Activated CD4-positive, alpha-beta memory T cell treated with anti-CD3 and anti-CD28 coated beads, Interleukin-2, amount 10 ng/mL, durations not matched to agents 7 days and 5 days (primary cell): ENCODE results near the gene ZNF277. TPM values are rescaled to one million over a fixed set of nuclear protein-coding genes. Genes with fewer than 3 reads are reported as not detected.
"Not testable (repeated sequence)": the region's sequence is repeated elsewhere in the genome, so short reads cannot be mapped to it uniquely, and the experiment has no call there.

ENCODE experiments used
- CTCF ChIA-PET: fragments of 350-600 bp; sonication (Branson Sonifier 250); formaldehyde crosslinking; loops from one replicate; lab custom pipeline; 2021; ENCODE audit warnings: antibody characterized with exemption, inconsistent platforms; lab: Charles Lee
- POLR2A ChIA-PET: fragments of 350-600 bp; sonication (Branson Sonifier 250); formaldehyde crosslinking; loops from one replicate; lab custom pipeline; 2021; ENCODE audit warnings: antibody characterized with exemption; lab: Charles Lee
- DNase-seq: peaks from one replicate; pipeline ENCODE4 v3.0.0-alpha.2; 2020
- H3K27ac Mint-ChIP-seq: one replicate; pipeline ENCODE4 v1.8.0; 2021; ENCODE audit warnings: mild to moderate bottlenecking, mixed read lengths
- H3K27me3 Mint-ChIP-seq: one replicate; pipeline ENCODE4 v1.8.0; 2021; ENCODE audit warnings: mixed read lengths
- H3K36me3 Mint-ChIP-seq: one replicate; pipeline ENCODE4 v1.8.0; 2021; ENCODE audit warnings: low read depth, mixed read lengths
- H3K4me1 Mint-ChIP-seq: one replicate; pipeline ENCODE4 v1.8.0; 2021; ENCODE audit warnings: mixed read lengths
- H3K4me3 Mint-ChIP-seq: one replicate; pipeline ENCODE4 v1.8.0; 2021; ENCODE audit warnings: mild to moderate bottlenecking, mixed read lengths
- H3K9me3 Mint-ChIP-seq: one replicate; pipeline ENCODE4 v1.8.0; 2021; ENCODE audit warnings: mixed read lengths
- total RNA-seq, 2 experiments: library from RNA; stranded (reverse); gene quantifications; one replicate each; pipeline ENCODE4 v1.2.3, GENCODE V29; 2021

Gene ZNF277
- total RNA-seq, 2 experiments from 2014 or later = 27.4 to 27.6 TPM

DNA sequence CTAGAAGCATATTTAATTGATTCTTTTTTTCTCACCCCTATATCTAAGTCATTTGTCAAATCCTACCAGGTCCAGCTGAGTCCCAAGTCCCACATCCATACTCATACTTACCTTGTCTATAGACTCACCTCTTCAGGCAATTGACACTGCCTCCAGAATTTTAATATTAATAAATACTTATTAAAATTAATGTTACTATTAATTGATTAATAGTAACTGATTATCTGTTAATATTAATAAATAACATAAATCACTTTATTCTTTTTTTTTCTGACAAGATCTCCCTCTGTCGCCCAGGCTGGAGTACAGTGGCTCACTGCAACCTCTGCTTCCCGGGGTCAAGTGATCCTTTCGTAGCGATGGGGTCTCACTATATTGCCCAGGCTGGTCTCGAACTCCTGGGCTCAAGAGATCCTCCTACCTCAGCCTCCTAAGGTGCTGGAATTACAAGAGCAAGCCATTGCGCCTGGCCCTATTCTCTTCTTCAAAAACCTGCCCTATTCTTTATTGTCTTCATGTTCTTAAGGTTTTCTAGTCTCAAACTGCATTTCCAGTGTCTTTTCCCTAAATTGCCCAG lies 94.4 kb downstream of the ZNF277 start:
- Mint-ChIP-seq H3K27ac (no peak overlapping the region), H3K9me3 (no peaks in the 10 kb centered on the region), H3K4me3 (no peak overlapping the region), H3K4me1 (peaks cover 4% of the 10 kb centered on the region), H3K36me3 (peaks cover 3% of the 10 kb centered on the region), H3K27me3 (no peaks in the 10 kb centered on the region)
- DNase-seq = no peak
- ChIA-PET CTCF (no interaction called here), POLR2A (no interaction called here)

DNA sequence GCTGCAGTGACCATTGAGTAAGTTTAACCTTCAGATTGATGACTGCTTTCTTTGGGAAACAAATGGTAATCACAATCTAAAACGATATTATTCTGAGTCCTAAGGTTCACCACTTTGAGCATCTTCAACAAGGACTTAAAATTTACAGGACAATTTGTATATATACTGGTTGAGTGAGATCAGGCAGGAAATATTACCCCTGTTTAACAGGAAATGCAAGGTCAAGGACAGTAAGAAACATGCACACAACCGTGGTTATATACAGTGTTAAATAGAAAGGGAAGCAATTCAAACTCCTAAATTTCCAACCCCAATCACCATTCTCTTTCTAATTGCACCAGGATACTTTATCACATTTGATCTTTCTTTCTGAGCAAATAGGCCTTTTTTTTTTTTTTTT lies 96.1 kb downstream of the ZNF277 start:
- Mint-ChIP-seq H3K4me3 (no peak overlapping the region), H3K9me3 (no peaks in the 10 kb centered on the region), H3K36me3 (peaks cover 3% of the 10 kb centered on the region), H3K4me1 (peaks cover 4% of the 10 kb centered on the region), H3K27me3 (no peaks in the 10 kb centered on the region), H3K27ac (no peak overlapping the region)
- no peak for DNase-seq
- CTCF ChIA-PET = no interaction called here
- POLR2A ChIA-PET = no interaction called here

DNA sequence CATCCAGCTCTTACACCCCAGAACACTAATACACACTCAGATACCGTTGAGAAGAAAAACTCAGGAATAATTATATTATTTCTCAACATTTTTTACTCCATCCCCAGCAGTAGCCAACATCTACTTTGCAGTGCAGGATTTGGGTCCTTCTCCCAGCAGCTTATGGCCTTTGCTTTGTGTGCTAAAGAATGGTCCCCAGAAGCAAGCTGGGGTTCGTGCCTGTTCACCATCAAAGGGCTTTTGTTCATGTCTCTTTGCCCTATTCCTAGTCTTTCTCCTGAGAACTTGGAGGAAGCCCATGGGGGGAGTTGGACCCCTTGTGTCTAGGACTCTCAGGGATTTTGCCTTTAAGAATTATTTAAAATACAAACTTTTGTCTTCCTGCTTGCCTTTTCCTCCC lies 100.4 kb downstream of the ZNF277 start:
- ChIA-PET POLR2A (no interaction called here), CTCF (no interaction called here)
- H3K4me3 Mint-ChIP-seq = no peak overlapping the region
- H3K4me1 Mint-ChIP-seq = peaks cover 4% of the 10 kb centered on the region
- peaks cover 14% of the 10 kb centered on the region for H3K36me3 Mint-ChIP-seq
- peaks cover 14% of the 10 kb centered on the region for H3K9me3 Mint-ChIP-seq
- no peak overlapping the region for H3K27ac Mint-ChIP-seq
- no peaks in the 10 kb centered on the region for H3K27me3 Mint-ChIP-seq
- DNase-seq = no peak

GRCh38 chr7:112307506-112307905 lies 101.0 kb downstream of the ZNF277 start:
- H3K9me3 Mint-ChIP-seq = peaks cover 14% of the 10 kb centered on the region
- no peak overlapping the region for H3K4me3 Mint-ChIP-seq
- CTCF ChIA-PET = no interaction called here
- POLR2A ChIA-PET = no interaction called here
- no peak overlapping the region for H3K27ac Mint-ChIP-seq
- no peak for DNase-seq
- H3K4me1 Mint-ChIP-seq = peaks cover 3% of the 10 kb centered on the region
- no peaks in the 10 kb centered on the region for H3K27me3 Mint-ChIP-seq
- peaks cover 14% of the 10 kb centered on the region for H3K36me3 Mint-ChIP-seq

GRCh38 chr7:112308974-112309373 lies 102.5 kb downstream of the ZNF277 start:
- DNase-seq = no peak
- no peaks in the 10 kb centered on the region for H3K27me3 Mint-ChIP-seq
- POLR2A ChIA-PET = no interaction called here
- H3K4me3 Mint-ChIP-seq = no peak overlapping the region
- H3K9me3 Mint-ChIP-seq = peaks cover 14% of the 10 kb centered on the region
- H3K27ac Mint-ChIP-seq = no peak overlapping the region
- no peaks in the 10 kb centered on the region for H3K4me1 Mint-ChIP-seq
- peaks cover 14% of the 10 kb centered on the region for H3K36me3 Mint-ChIP-seq
- CTCF ChIA-PET = no interaction called here

GRCh38 chr7:112316803-112317202 lies 110.3 kb downstream of the ZNF277 start:
- H3K9me3 Mint-ChIP-seq, H3K4me1 Mint-ChIP-seq, POLR2A ChIA-PET, CTCF ChIA-PET, H3K27me3 Mint-ChIP-seq, H3K4me3 Mint-ChIP-seq, DNase-seq, H3K27ac Mint-ChIP-seq: not testable (repeated sequence)
- H3K36me3 Mint-ChIP-seq = peaks cover 22% of the 10 kb centered on the region

DNA sequence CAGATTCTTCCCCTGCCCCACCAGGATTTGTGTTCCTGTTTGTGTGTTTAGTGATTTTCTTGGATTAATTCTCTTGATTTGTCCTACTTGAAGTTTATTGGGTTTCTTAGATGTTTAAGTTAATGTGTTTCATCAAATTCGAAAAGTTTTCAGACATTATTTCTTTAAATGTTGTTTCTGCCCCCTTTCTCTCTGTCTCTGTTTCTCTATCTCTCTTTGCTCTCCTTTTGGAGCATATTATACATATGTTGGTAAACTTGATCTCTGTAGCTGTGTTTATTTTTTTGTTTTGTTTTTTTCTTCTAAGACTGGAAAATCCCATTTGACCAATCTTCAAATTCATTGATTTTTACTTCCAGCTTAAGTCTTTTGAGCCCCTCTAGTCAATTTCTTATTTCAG lies 115.6 kb downstream of the ZNF277 start:
- no peaks in the 10 kb centered on the region for H3K4me1 Mint-ChIP-seq
- no peak for DNase-seq
- H3K27me3 Mint-ChIP-seq = no peaks in the 10 kb centered on the region
- H3K4me3 Mint-ChIP-seq = no peak overlapping the region
- CTCF ChIA-PET = no interaction called here
- H3K36me3 Mint-ChIP-seq = peaks cover 30% of the 10 kb centered on the region
- no peak overlapping the region for H3K27ac Mint-ChIP-seq
- POLR2A ChIA-PET = no interaction called here
- H3K9me3 Mint-ChIP-seq = peaks cover 5% of the 10 kb centered on the region

- peaks cover 30% of the 10 kb centered on the region for H3K36me3 Mint-ChIP-seq
- no peaks in the 10 kb centered on the region for H3K9me3 Mint-ChIP-seq
- H3K27me3 Mint-ChIP-seq = no peaks in the 10 kb centered on the region
- POLR2A ChIA-PET = no interaction called here
- CTCF ChIA-PET = no interaction called here
- no peak overlapping the region for H3K4me3 Mint-ChIP-seq
- DNase-seq = no peak
- H3K4me1 Mint-ChIP-seq = no peaks in the 10 kb centered on the region
- no peak overlapping the region for H3K27ac Mint-ChIP-seq
Measured at GRCh38 chr7:112327566-112327965, 121.1 kb downstream of the ZNF277 start.

GRCh38 chr7:112331492-112331891 lies 125.0 kb downstream of the ZNF277 start:
- POLR2A ChIA-PET = no interaction called here
- CTCF ChIA-PET = no interaction called here
- Mint-ChIP-seq H3K36me3 (peaks cover 37% of the 10 kb centered on the region), H3K27ac (no peak overlapping the region), H3K9me3 (no peaks in the 10 kb centered on the region), H3K4me1 (no peaks in the 10 kb centered on the region), H3K4me3 (no peak overlapping the region), H3K27me3 (no peaks in the 10 kb centered on the region)
- DNase-seq = no peak

DNA sequence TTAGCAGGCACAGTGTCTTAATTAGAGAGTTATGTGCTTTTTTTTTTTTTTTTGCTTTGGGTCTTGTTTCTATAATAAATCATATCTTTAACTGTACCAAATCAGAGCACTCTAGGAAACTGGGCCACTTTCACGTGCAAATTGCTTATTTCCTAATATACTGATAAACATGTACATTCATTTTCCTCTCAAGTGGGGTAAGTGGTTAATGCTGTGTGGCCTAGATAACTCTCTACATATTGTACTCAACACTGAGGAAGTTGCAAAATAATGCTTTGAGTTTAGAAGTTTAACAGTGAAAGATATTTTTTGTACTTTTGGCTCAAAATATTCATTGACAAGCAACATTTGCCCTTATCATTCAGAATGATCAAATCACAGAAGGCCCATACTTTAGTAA lies 127.9 kb downstream of the ZNF277 start:
- H3K4me1 Mint-ChIP-seq = no peaks in the 10 kb centered on the region
- CTCF ChIA-PET = no interaction called here
- no peak overlapping the region for H3K4me3 Mint-ChIP-seq
- H3K9me3 Mint-ChIP-seq = no peaks in the 10 kb centered on the region
- no peak for DNase-seq
- POLR2A ChIA-PET = no interaction called here
- peaks cover 34% of the 10 kb centered on the region for H3K36me3 Mint-ChIP-seq
- H3K27me3 Mint-ChIP-seq = no peaks in the 10 kb centered on the region
- H3K27ac Mint-ChIP-seq = no peak overlapping the region

DNA sequence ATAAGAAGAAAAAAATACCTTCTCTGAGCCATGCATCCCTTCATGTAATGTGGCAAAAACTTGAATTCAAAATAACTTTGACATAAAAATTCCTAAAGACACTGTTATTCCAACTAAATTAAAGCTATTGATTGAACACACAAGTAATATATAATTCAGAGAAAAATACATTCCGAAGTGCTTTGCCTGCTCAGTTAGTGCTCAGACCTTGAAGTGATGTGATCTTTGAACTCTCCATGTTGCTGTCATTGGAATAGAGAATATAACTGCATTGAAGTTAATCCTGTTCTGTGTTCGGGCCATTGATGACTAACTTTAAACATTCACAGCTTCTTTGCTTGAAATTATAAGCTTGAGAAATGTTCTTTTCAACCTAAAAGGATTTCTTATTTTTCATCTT lies 129.8 kb downstream of the ZNF277 start:
- ChIA-PET CTCF (no interaction called here), POLR2A (interaction anchor here (1.0 kb wide), 1 partner anchor 61 kb away, joined by 3 read pairs; no protein-coding TSS in a partner anchor)
- H3K27me3 Mint-ChIP-seq = no peaks in the 10 kb centered on the region
- H3K36me3 Mint-ChIP-seq = peaks cover 25% of the 10 kb centered on the region
- H3K9me3 Mint-ChIP-seq = no peaks in the 10 kb centered on the region
- no peak overlapping the region for H3K4me3 Mint-ChIP-seq
- no peaks in the 10 kb centered on the region for H3K4me1 Mint-ChIP-seq
- no peak overlapping the region for H3K27ac Mint-ChIP-seq
- no peak for DNase-seq

DNA sequence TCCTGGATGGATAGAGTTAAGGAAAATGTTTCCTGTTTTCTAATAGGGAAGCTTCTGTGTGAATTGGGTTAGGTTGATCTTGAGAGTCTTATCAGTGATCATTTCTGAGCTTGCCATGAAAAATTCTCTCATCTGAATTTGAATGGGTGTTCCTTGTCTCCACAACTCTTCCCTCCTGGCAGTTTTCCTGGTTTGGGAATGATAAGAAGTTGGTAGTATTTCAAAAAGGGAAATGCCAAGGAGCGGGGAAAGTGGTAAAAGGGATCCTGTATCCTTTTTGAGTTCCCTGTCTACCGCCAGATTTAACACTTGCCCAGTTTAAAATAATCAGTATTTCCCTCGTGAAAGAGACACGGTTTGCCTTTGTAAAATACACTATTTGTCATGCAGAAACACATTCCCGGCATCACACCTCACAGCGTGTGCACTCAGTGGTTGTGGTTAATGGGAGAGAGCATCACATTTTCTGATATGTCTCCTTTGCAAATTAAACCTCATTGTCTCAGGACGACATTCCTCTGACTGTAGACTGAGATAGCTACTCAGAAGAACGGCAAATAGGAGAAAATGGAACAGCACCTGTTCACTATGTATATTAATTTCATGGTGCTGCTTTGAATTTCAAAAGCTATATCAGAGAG lies 130.6 kb downstream of the ZNF277 start:
- Mint-ChIP-seq H3K4me3 (no peak overlapping the region), H3K4me1 (no peaks in the 10 kb centered on the region), H3K27me3 (no peaks in the 10 kb centered on the region), H3K27ac (no peak overlapping the region), H3K9me3 (no peaks in the 10 kb centered on the region), H3K36me3 (peaks cover 26% of the 10 kb centered on the region)
- CTCF ChIA-PET = no interaction called here
- POLR2A ChIA-PET = interaction anchor here (1.0 kb wide), 1 partner anchor 62 kb away, joined by 3 read pairs; no protein-coding TSS in a partner anchor
- no peak for DNase-seq

DNA sequence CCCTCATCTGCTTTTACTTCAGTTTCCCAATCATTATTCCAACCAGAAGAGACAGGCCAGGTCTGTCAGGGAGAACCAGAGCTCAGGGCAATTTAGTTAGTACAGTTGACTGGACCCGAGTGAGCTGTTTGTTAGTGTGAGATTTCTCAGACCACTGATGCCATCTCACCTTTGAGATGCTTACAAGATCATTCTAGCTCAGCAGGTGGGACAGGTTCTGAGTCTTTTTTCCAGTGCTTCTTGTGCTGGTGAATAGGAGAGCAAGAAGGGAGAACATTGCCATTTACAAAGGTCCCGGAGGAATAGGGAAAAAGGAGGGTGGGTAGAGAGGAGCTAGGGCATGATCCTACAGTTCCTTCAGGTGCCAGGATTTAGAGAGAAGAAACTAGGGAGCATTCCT lies 131.4 kb downstream of the ZNF277 start:
- no peaks in the 10 kb centered on the region for H3K9me3 Mint-ChIP-seq
- H3K27me3 Mint-ChIP-seq = no peaks in the 10 kb centered on the region
- peaks cover 31% of the 10 kb centered on the region for H3K36me3 Mint-ChIP-seq
- POLR2A ChIA-PET = no interaction called here
- H3K4me3 Mint-ChIP-seq = no peak overlapping the region
- CTCF ChIA-PET = no interaction called here
- no peak for DNase-seq
- H3K27ac Mint-ChIP-seq = no peak overlapping the region
- no peaks in the 10 kb centered on the region for H3K4me1 Mint-ChIP-seq

DNA sequence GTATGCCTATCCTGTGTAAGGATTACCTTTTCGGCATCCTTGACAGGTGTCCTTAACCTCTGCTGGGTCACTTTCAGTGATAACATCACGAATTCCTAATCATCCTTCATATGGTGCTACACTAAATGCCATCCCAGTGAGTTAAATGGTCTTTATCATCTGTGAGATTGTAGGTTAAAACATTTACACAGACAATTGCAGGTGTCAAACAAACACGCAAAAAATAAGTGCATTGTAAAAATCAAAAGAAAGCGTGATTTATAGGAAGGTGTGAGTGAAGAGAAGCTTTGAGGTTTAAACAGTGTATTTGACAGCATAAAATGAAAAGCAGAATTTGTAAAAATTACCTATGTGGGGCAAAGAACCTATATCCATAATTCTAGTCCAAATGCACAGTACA lies 132.3 kb downstream of the ZNF277 start:
- Mint-ChIP-seq H3K9me3 (no peaks in the 10 kb centered on the region), H3K36me3 (peaks cover 34% of the 10 kb centered on the region), H3K4me3 (no peak overlapping the region), H3K27me3 (no peaks in the 10 kb centered on the region), H3K4me1 (no peaks in the 10 kb centered on the region), H3K27ac (no peak overlapping the region)
- CTCF ChIA-PET = no interaction called here
- POLR2A ChIA-PET = no interaction called here
- no peak for DNase-seq
